Loucy (cell line): ENCODE results near the gene KCNQ4.

Experiments used
- EZH2phosphoT487 ChIP-seq: fragments of 200-600 bp; IDR thresholded peaks from 2 replicates; pipeline ENCODE4 v1.6.1; 2018; ENCODE audit warnings: antibody characterized with exemption, mild to moderate bottlenecking, moderate library complexity, borderline replicate concordance
- TF ChIP-seq, protein P1 (sequence below): fragments of 200-600 bp; sonication (generic); conservative IDR thresholded peaks from 2 replicates; pipeline ENCODE4 v1.5.1; 2014; ENCODE audit warnings: mild to moderate bottlenecking, antibody characterized with exemption, low read length

DNA sequence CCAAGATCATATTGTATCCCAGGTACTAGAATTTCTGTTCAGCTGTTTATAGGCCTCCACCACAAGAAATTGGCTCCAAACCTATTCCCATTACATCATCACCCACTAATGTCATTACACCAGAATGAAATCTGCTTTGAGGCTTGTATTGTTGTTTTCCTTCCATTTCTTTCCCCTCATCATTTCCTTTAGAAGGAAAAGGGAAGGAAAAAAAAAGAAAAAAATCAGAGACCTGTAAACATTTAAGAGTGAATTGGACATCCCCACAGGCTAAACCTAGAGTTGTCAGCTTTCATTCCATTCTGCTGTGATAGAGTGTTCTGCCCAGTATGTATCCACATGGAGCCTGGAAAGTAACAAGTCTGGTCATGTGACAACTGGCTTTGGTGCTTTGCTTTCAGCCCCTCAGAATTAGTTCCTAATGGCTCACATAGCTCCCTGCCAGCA, 47.5 kb upstream of the KCNQ4 start:
- TF ChIP-seq, protein P1, sequence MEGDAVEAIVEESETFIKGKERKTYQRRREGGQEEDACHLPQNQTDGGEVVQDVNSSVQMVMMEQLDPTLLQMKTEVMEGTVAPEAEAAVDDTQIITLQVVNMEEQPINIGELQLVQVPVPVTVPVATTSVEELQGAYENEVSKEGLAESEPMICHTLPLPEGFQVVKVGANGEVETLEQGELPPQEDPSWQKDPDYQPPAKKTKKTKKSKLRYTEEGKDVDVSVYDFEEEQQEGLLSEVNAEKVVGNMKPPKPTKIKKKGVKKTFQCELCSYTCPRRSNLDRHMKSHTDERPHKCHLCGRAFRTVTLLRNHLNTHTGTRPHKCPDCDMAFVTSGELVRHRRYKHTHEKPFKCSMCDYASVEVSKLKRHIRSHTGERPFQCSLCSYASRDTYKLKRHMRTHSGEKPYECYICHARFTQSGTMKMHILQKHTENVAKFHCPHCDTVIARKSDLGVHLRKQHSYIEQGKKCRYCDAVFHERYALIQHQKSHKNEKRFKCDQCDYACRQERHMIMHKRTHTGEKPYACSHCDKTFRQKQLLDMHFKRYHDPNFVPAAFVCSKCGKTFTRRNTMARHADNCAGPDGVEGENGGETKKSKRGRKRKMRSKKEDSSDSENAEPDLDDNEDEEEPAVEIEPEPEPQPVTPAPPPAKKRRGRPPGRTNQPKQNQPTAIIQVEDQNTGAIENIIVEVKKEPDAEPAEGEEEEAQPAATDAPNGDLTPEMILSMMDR, result no peak
- TF ChIP-seq EZH2phosphoT487, result no peak
